ENCODE data around the gene ITPR1. TPM values are rescaled to one million over a fixed set of nuclear protein-coding genes. Genes with fewer than 3 reads are reported as not detected.
A peak's percentile ranks its signal among the peaks of the same experiment; 100 is the strongest.

Gene ITPR1
- total RNA-seq, 1 donor from 2014 or later: 6.7 TPM

GRCh38 chr3:4852780-4853748 is 359.9 kb downstream of the ITPR1 start:
- FAIRE-seq (no peak), DNase-seq (ENCODE audit: low read depth) (peak; percentile 91)
- Histone ChIP-seq H2AFZ (ENCODE audit: low read depth, low read length) (peak overlapping the region; percentile 45), H3K36me3 (ENCODE audit: insufficient read depth, low read length) (no peaks in the 10 kb centered on the region), H4K20me1 (ENCODE audit: insufficient read depth, low read length) (no peaks in the 10 kb centered on the region), H3K4me1 (ENCODE audit: insufficient read depth, low read length) (peaks cover 9% of the 10 kb centered on the region), H3K79me2 (ENCODE audit: insufficient read depth, low read length) (no peaks in the 10 kb centered on the region), H3K4me2 (ENCODE audit: low read length) (peak overlapping the region; percentile 53), H3K9ac (ENCODE audit: low read length) (peak overlapping the region; percentile 25), H3K4me3 (ENCODE audit: insufficient read depth, low read depth, low read length) (no peak overlapping the region), H3K27ac (ENCODE audit: low read depth, low read length) (peak overlapping the region; percentile 54), H3K9me3 (ENCODE audit: insufficient read depth, low read depth, low read length) (no peaks in the 10 kb centered on the region), H3K27me3 (ENCODE audit: insufficient read depth, low read length) (no peaks in the 10 kb centered on the region)
- TF ChIP-seq EZH2 (IDR thresholded peaks at IDR 0.05; ENCODE audit: insufficient read depth, low read length): no peak
- TF ChIP-seq, protein P1, sequence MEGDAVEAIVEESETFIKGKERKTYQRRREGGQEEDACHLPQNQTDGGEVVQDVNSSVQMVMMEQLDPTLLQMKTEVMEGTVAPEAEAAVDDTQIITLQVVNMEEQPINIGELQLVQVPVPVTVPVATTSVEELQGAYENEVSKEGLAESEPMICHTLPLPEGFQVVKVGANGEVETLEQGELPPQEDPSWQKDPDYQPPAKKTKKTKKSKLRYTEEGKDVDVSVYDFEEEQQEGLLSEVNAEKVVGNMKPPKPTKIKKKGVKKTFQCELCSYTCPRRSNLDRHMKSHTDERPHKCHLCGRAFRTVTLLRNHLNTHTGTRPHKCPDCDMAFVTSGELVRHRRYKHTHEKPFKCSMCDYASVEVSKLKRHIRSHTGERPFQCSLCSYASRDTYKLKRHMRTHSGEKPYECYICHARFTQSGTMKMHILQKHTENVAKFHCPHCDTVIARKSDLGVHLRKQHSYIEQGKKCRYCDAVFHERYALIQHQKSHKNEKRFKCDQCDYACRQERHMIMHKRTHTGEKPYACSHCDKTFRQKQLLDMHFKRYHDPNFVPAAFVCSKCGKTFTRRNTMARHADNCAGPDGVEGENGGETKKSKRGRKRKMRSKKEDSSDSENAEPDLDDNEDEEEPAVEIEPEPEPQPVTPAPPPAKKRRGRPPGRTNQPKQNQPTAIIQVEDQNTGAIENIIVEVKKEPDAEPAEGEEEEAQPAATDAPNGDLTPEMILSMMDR (IDR thresholded peaks at IDR 0.05; ENCODE audit: insufficient read depth, low read depth, low read length): no peak
- no peaks in the 10 kb centered on the region for H3K36me3 Mint-ChIP-seq (ENCODE audit: low read depth, unreplicated experiment)
- H3K4me1 Mint-ChIP-seq (ENCODE audit: low read depth, unreplicated experiment): peaks cover 30% of the 10 kb centered on the region
- no peak overlapping the region for H3K4me3 Mint-ChIP-seq (ENCODE audit: unreplicated experiment)
- no peaks in the 10 kb centered on the region for H3K9me3 Mint-ChIP-seq (ENCODE audit: unreplicated experiment)
- H3K27ac Mint-ChIP-seq (ENCODE audit: unreplicated experiment): peak overlapping the region; percentile 92
- no peaks in the 10 kb centered on the region for H3K27me3 Mint-ChIP-seq (ENCODE audit: low read depth, unreplicated experiment)

DNA sequence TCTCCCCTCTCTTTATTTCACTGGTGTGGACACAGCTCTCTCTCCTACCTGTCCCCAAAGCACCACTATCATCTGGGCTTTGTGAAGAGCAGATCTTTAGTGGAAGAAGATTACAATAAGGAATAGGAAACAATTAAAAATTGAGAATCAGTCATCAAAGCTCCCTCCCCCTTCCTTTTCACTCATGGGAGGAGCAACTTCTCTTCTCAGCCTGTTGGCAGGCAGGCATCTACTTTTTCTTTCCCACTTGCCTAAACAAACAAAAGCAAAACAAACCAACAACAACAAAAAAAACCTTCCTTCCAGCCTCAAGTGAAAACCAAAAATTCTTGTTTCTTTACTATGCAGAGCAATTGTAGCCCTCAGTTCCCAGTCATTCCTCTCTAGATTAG is 360.6 kb downstream of the ITPR1 start:
- peak overlapping the region; percentile 25 for H3K9ac ChIP-seq (ENCODE audit: low read length)
- peak overlapping the region; percentile 53 for H3K4me2 ChIP-seq (ENCODE audit: low read length)
- peak overlapping the region; percentile 54 for H3K27ac ChIP-seq (ENCODE audit: low read depth, low read length)
- H3K4me3 Mint-ChIP-seq (ENCODE audit: unreplicated experiment): no peak overlapping the region
- no peaks in the 10 kb centered on the region for H3K79me2 ChIP-seq (ENCODE audit: insufficient read depth, low read length)
- H4K20me1 ChIP-seq (ENCODE audit: insufficient read depth, low read length): no peaks in the 10 kb centered on the region
- peaks cover 25% of the 10 kb centered on the region for H3K4me1 Mint-ChIP-seq (ENCODE audit: low read depth, unreplicated experiment)
- no peak overlapping the region for H3K4me3 ChIP-seq (ENCODE audit: insufficient read depth, low read depth, low read length)
- peak overlapping the region; percentile 92 for H3K27ac Mint-ChIP-seq (ENCODE audit: unreplicated experiment)
- peaks cover 9% of the 10 kb centered on the region for H3K4me1 ChIP-seq (ENCODE audit: insufficient read depth, low read length)
- no peaks in the 10 kb centered on the region for H3K27me3 Mint-ChIP-seq (ENCODE audit: low read depth, unreplicated experiment)
- no peaks in the 10 kb centered on the region for H3K27me3 ChIP-seq (ENCODE audit: insufficient read depth, low read length)
- DNase-seq (ENCODE audit: low read depth): no peak
- no peaks in the 10 kb centered on the region for H3K9me3 ChIP-seq (ENCODE audit: insufficient read depth, low read depth, low read length)
- H2AFZ ChIP-seq (ENCODE audit: low read depth, low read length): peak overlapping the region; percentile 45
- no peaks in the 10 kb centered on the region for H3K9me3 Mint-ChIP-seq (ENCODE audit: unreplicated experiment)
- TF ChIP-seq, protein P1 (IDR thresholded peaks at IDR 0.05; ENCODE audit: insufficient read depth, low read depth, low read length): no peak
- no peak for TF ChIP-seq EZH2 (IDR thresholded peaks at IDR 0.05; ENCODE audit: insufficient read depth, low read length)
- no peak for FAIRE-seq
- no peaks in the 10 kb centered on the region for H3K36me3 ChIP-seq (ENCODE audit: insufficient read depth, low read length)
- no peaks in the 10 kb centered on the region for H3K36me3 Mint-ChIP-seq (ENCODE audit: low read depth, unreplicated experiment)

DNA sequence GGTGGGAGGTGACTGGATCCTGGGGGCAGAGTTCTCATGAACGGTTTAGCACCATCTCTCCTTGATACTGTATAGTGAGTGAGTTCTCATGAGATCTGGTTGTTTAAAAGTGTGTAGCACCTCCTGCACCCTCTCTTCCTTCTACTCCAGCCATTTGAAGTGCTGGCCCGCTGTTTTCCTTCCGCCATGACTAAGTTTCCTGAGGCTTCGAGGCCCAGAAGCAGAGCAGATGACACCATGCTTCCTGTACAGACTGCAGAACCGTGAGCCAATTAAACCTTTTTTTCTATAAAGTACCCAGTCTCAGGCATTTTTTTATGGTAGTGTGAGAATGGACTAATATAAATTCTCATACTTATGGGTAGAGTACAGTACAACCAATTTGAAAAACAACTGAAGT is 362.5 kb downstream of the ITPR1 start:
- no peak overlapping the region for H3K27ac ChIP-seq (ENCODE audit: low read depth, low read length)
- H3K27me3 Mint-ChIP-seq (ENCODE audit: low read depth, unreplicated experiment): no peaks in the 10 kb centered on the region
- no peaks in the 10 kb centered on the region for H3K27me3 ChIP-seq (ENCODE audit: insufficient read depth, low read length)
- H3K4me1 Mint-ChIP-seq (ENCODE audit: low read depth, unreplicated experiment): peaks cover 15% of the 10 kb centered on the region
- TF ChIP-seq, protein P1 (IDR thresholded peaks at IDR 0.05; ENCODE audit: insufficient read depth, low read depth, low read length): no peak
- TF ChIP-seq EZH2 (IDR thresholded peaks at IDR 0.05; ENCODE audit: insufficient read depth, low read length): no peak
- H3K36me3 ChIP-seq (ENCODE audit: insufficient read depth, low read length): no peaks in the 10 kb centered on the region
- H3K27ac Mint-ChIP-seq (ENCODE audit: unreplicated experiment): no peak overlapping the region
- no peaks in the 10 kb centered on the region for H3K79me2 ChIP-seq (ENCODE audit: insufficient read depth, low read length)
- H3K36me3 Mint-ChIP-seq (ENCODE audit: low read depth, unreplicated experiment): no peaks in the 10 kb centered on the region
- no peak overlapping the region for H3K4me3 Mint-ChIP-seq (ENCODE audit: unreplicated experiment)
- FAIRE-seq: no peak
- no peak overlapping the region for H3K4me3 ChIP-seq (ENCODE audit: insufficient read depth, low read depth, low read length)
- H3K9me3 ChIP-seq (ENCODE audit: insufficient read depth, low read depth, low read length): no peaks in the 10 kb centered on the region
- no peak for DNase-seq (ENCODE audit: low read depth)
- H3K9me3 Mint-ChIP-seq (ENCODE audit: unreplicated experiment): peaks cover 3% of the 10 kb centered on the region
- no peak overlapping the region for H3K9ac ChIP-seq (ENCODE audit: low read length)
- H3K4me1 ChIP-seq (ENCODE audit: insufficient read depth, low read length): peaks cover 9% of the 10 kb centered on the region
- no peaks in the 10 kb centered on the region for H4K20me1 ChIP-seq (ENCODE audit: insufficient read depth, low read length)
- no peak overlapping the region for H2AFZ ChIP-seq (ENCODE audit: low read depth, low read length)
- no peak overlapping the region for H3K4me2 ChIP-seq (ENCODE audit: low read length)
